GM12878 (cell line): ENCODE data around the gene PRUNE2. TPM values are rescaled to one million over a fixed set of nuclear protein-coding genes. Genes with fewer than 3 reads are reported as not detected.

ENCODE experiments used
- ATAC-seq: fragments of 200-7000 bp; cut with Tn5 transposase; 3 replicates; pipeline ENCODE4 v1.9.1; 2020; ENCODE audit warnings: mild to moderate bottlenecking, moderate library complexity
- BruUV-seq: library from RNA; stranded (reverse); fragments of 400-500 nt; replicated peaks from 2 replicates; lab custom pipeline; 2021; lab: Mats Ljungman, UMichigan
- CTCF ChIA-PET: fragments of 300-600 bp; sonication (Branson Sonifier 250); formaldehyde crosslinking; extraction: SDS; loops from one replicate; lab custom pipeline; 2021; ENCODE audit warnings: inconsistent platforms; lab: Yijun Ruan, JAX
- POLR2A ChIA-PET: fragments of 350-600 bp; formaldehyde crosslinking; extraction: SDS; loops from one replicate; lab custom pipeline; 2021; ENCODE audit warnings: inconsistent platforms; lab: Charles Lee
- RAD21 ChIA-PET: fragments of 300-600 bp; sonication (Branson Sonifier 250); formaldehyde crosslinking; loops from one replicate; lab custom pipeline; 2023; ENCODE audit warnings: antibody characterized with exemption; ENCODE audit not compliant: unreplicated experiment; lab: Charles Lee
- SMC1A ChIA-PET: fragments of 300-600 bp; sonication (Branson Sonifier 250); formaldehyde crosslinking; loops from one replicate; lab custom pipeline; 2023; ENCODE audit not compliant: unreplicated experiment, uncharacterized antibody; lab: Charles Lee
- DNase-seq: peaks from one replicate; pipeline ENCODE4 v3.0.0-alpha.2; 2011; ENCODE audit warnings: low read depth, low spot score
- FAIRE-seq: peaks from 3 replicates; lab custom pipeline; 2011; peaks lifted over from hg19 to GRCh38; lab: Jason Lieb, UNC
- H2AFZ ChIP-seq: 2 replicates; pipeline ENCODE4 v1.6.0; 2011; ENCODE audit warnings: low read depth, low read length, control low read depth; ENCODE audit not compliant: control insufficient read depth
- H3K27ac ChIP-seq: 2 replicates; pipeline ENCODE4 v1.5.1; 2011; ENCODE audit warnings: control low read depth; ENCODE audit not compliant: control insufficient read depth, insufficient read depth
- H3K27me3 ChIP-seq, 2 experiments: replicated peaks in 1 of 2; 2 replicates each; pipeline versions ENCODE4 v1.6.0 to v1.6.1; 2011; ENCODE audit warnings: low read length in 1 of 2; ENCODE audit not compliant: control insufficient read depth in 2 of 2, insufficient read depth in 2 of 2
- H3K36me3 ChIP-seq, 2 experiments: 2 replicates each; pipeline ENCODE4 v1.5.1; 2011; ENCODE audit warnings: low read length in 1 of 2; ENCODE audit not compliant: control insufficient read depth in 2 of 2, insufficient read depth in 2 of 2
- H3K4me1 ChIP-seq: 2 replicates; pipeline ENCODE4 v1.6.1; 2011; ENCODE audit warnings: mild to moderate bottlenecking, low read length, moderate library complexity, mixed read lengths; ENCODE audit not compliant: control insufficient read depth, insufficient read depth
- H3K4me2 ChIP-seq: 2 replicates; pipeline ENCODE4 v1.6.0; 2011; ENCODE audit warnings: control low read depth; ENCODE audit not compliant: control insufficient read depth, insufficient read depth
- H3K4me3 ChIP-seq: fragments of 200-600 bp; sonication (generic); 2 replicates; pipeline ENCODE4 v1.5.1; 2016
- H3K79me2 ChIP-seq: 2 replicates; pipeline ENCODE4 v1.6.0; 2011; ENCODE audit warnings: low read length; ENCODE audit not compliant: control insufficient read depth, insufficient read depth
- H3K9ac ChIP-seq: 2 replicates; pipeline ENCODE4 v1.8.0; 2011; ENCODE audit warnings: low read length, control low read depth, mixed read lengths; ENCODE audit not compliant: control insufficient read depth, insufficient read depth
- H3K9me3 ChIP-seq: replicated peaks from 3 replicates; pipeline ENCODE4 v1.5.1; 2011; ENCODE audit warnings: mild to moderate bottlenecking, low read length; ENCODE audit not compliant: control insufficient read depth, insufficient read depth
- H4K20me1 ChIP-seq: 2 replicates; pipeline ENCODE4 v1.6.0; 2011; ENCODE audit not compliant: control insufficient read depth, insufficient read depth
- ATF7 ChIP-seq: fragments of 450-650 bp; IDR thresholded peaks from 2 replicates; pipeline ENCODE4 v1.6.1; 2016; ENCODE audit warnings: low read depth, mild to moderate bottlenecking
- EP300 ChIP-seq, 2 experiments: fragments of 150-350 bp in 1 of 2; IDR thresholded peaks; 2 replicates each; pipeline ENCODE4 v1.6.1; 2011 to 2012; ENCODE audit warnings: low read depth in 2 of 2, low read length in 2 of 2, borderline replicate concordance in 1 of 2, improper control_type of control experiment in 1 of 2, inconsistent platforms in 1 of 2; ENCODE audit not compliant: control insufficient read depth in 1 of 2
- FOXK2 ChIP-seq: fragments of 450-650 bp; IDR thresholded peaks from 2 replicates; pipeline ENCODE4 v1.6.1; 2017; ENCODE audit warnings: mild to moderate bottlenecking, moderate library complexity
- SIX5 ChIP-seq: IDR thresholded peaks from 2 replicates; pipeline ENCODE4 v1.6.1; 2011; ENCODE audit warnings: mild to moderate bottlenecking, low read depth, low read length, moderate library complexity; ENCODE audit not compliant: severe bottlenecking
- SPI1 ChIP-seq: IDR thresholded peaks from 2 replicates; pipeline ENCODE4 v1.6.1; 2011; ENCODE audit warnings: low read depth, mild to moderate bottlenecking, low read length, moderate library complexity, borderline replicate concordance; ENCODE audit not compliant: insufficient read depth
- WGBS: methylation state at CpG from one replicate; pipeline ENCODE4 v1.1.6; 2016; ENCODE audit warnings: low lambda C conversion rate; ENCODE audit not compliant: insufficient replicate concordance, insufficient coverage; ENCODE audit errors: missing lambda C conversion rate; 5-methylcytosine and 5-hydroxymethylcytosine counted together
- in situ Hi-C: fragments of 300-500 bp; cut with MboI; formaldehyde crosslinking; loops from 9 replicates; pipeline ENCODE4 v1.14.3; 2018; ENCODE audit warnings: mixed read lengths
- intact Hi-C: fragments of 100-400 bp; cut with micrococcal nuclease; formaldehyde crosslinking; loops from one replicate; pipeline ENCODE4 v1.14.2; 2022; ENCODE audit not compliant: unreplicated experiment
- polyA plus RNA-seq, 11 experiments: library from polyadenylated mRNA; depleted of rRNA in 4 of 11; unstranded in 6 of 11; stranded (reverse) in 5 of 11; fragments of >200 nt; fragmentation: Nextera tagmentation in 4 of 11; fragmentation: Illumina TruSeq in 1 of 11; extraction: Ambion mirVana in 4 of 11; extraction: Trizol in 1 of 11; gene quantifications; 1 replicate in 1 of 11; 2 replicates in 10 of 11; pipeline versions ENCODE4 v1.2.1 to v1.2.3, GENCODE V29; 2011 to 2016; ENCODE audit warnings: inconsistent platforms in 2 of 11, missing spikeins in 2 of 11, low read depth in 1 of 11
- total RNA-seq, 4 experiments: library from RNA; depleted of rRNA in 3 of 4; stranded (reverse); fragments of >200 nt in 3 of 4; fragmentation: Illumina TruSeq in 1 of 4; extraction: Trizol in 1 of 4; gene quantifications; 2 replicates each; pipeline versions ENCODE4 v1.2.1 to v1.2.3, GENCODE V29; 2013 to 2021
- TF ChIP-seq, protein P1 (sequence below), 3 experiments: IDR thresholded peaks in 2 of 3; conservative IDR thresholded peaks in 1 of 3; 2 replicates each; pipeline ENCODE4 v1.5.1; 2011; ENCODE audit warnings: low read depth in 3 of 3, low read length in 3 of 3, mild to moderate bottlenecking in 3 of 3, control low read depth in 2 of 3, moderate library complexity in 2 of 3, inconsistent platforms in 1 of 3, mixed read lengths in 1 of 3; ENCODE audit not compliant: control insufficient read depth in 2 of 3, insufficient read depth in 1 of 3; ENCODE audit errors: extremely low read depth in 1 of 3

Gene PRUNE2
- total and polyA plus RNA-seq, 10 of the 15 experiments (the other 5 are each of a cell fraction or from before 2014, with no cell fraction given), result 0.07 to 0.63 (median 0.25) TPM

DNA sequence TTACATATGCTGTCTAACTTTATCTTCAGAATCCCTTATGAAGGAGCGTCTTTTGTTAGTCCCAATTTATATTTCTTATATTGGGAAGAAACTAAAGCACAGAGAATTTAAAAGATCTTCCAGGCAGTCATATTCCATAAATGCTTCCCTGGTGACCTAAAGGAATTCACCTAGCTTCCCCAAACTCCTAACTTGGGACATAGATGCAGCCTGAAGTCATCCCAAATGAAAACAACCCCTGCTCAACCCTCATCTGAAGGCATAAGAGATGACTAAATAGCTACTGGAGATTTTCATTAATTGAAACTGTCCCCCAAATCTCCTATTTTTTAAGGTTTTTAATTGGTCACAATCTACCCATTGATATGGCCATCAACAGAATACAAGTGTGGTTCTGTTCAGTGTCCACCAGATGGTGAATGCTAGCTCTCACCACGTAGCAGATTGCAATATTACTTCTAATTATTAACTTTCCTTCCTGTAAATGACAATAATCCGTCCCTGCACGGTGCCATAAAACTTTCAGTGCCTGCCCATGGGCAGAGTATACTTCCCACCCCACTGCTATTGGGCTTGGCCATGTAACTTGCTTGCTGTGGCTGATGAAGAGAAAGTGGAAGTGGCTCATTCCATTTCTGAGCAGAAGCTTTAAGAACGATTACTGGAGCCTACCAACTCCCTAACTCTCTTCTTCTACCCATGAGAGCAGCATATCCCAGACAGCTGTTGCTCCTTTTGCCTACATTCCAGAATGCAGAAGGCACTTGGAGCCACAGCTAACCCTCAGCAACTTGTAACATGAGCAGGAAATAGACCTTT is 18.7 kb downstream of the PRUNE2 start:
- ChIA-PET CTCF (no interaction called here), POLR2A (interaction anchor here (0.6 kb wide), 2 partner anchors 21 to 691 kb away, joined by 3 read pairs; no protein-coding TSS in a partner anchor), SMC1A (no interaction called here), RAD21 (no interaction called here)
- H4K20me1 ChIP-seq, result no peaks in the 10 kb centered on the region
- FAIRE-seq (peak; percentile 90), DNase-seq (no peak), ATAC-seq (peak; percentile 77)
- H3K4me2 ChIP-seq, result peak overlapping the region; percentile 83; the same call in 1 of the 2 replicates
- TF ChIP-seq FOXK2 (0 out of 2 replicates have a peak, but pooled peaks have one; percentile 20), SPI1 (peak; percentile 55; the same call in 1 of the 2 replicates), ATF7 (peak; percentile 48), EP300 (IDR thresholded peaks at IDR 0.05; ENCODE audit: borderline replicate concordance in 1 of 2, control insufficient read depth in 1 of 2, low read depth in 2 of 2, low read length in 2 of 2) (no peak), SIX5 (no peak)
- TF ChIP-seq, protein P1, sequence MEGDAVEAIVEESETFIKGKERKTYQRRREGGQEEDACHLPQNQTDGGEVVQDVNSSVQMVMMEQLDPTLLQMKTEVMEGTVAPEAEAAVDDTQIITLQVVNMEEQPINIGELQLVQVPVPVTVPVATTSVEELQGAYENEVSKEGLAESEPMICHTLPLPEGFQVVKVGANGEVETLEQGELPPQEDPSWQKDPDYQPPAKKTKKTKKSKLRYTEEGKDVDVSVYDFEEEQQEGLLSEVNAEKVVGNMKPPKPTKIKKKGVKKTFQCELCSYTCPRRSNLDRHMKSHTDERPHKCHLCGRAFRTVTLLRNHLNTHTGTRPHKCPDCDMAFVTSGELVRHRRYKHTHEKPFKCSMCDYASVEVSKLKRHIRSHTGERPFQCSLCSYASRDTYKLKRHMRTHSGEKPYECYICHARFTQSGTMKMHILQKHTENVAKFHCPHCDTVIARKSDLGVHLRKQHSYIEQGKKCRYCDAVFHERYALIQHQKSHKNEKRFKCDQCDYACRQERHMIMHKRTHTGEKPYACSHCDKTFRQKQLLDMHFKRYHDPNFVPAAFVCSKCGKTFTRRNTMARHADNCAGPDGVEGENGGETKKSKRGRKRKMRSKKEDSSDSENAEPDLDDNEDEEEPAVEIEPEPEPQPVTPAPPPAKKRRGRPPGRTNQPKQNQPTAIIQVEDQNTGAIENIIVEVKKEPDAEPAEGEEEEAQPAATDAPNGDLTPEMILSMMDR (IDR thresholded peaks at IDR 0.05 in 2 of 3, conservative IDR thresholded peaks at IDR 0.05 in 1 of 3; ENCODE audit: control insufficient read depth in 2 of 3, extremely low read depth in 1 of 3, insufficient read depth in 1 of 3, low read depth in 3 of 3, low read length in 3 of 3), result peak in 1 of 3 experiments; percentile 7; a peak in 1 of 6 replicates
- H3K27me3 ChIP-seq, result no peaks in the 10 kb centered on the region
- no peak overlapping the region for H3K4me3 ChIP-seq
- H3K9me3 ChIP-seq, result no peaks in the 10 kb centered on the region; the same call in 2 of the 3 replicates
- H3K9ac ChIP-seq, result no peak overlapping the region
- peak overlapping the region; percentile 11; the same call in 1 of the 2 replicates for H3K27ac ChIP-seq
- BruUV-seq, result no TSS peak
- intact Hi-C loops, result loop anchor here (5.0 kb wide), 1 partner anchor 100 kb away; no protein-coding TSS in a partner anchor
- H3K36me3 ChIP-seq, result no peaks in the 10 kb centered on the region
- no peaks in the 10 kb centered on the region for H3K79me2 ChIP-seq
- peaks cover 22% of the 10 kb centered on the region for H3K4me1 ChIP-seq
- in situ Hi-C loops, result no loop called here
- 14% methylated on average over 5 of the region's 5 CpGs for WGBS
- H2AFZ ChIP-seq, result peak overlapping the region; percentile 92
